C1 segment of cervical spinal cord (tissue), 14 donors: ENCODE results near the gene KLK5.
"Not testable (repeated sequence)": the region's sequence is repeated elsewhere in the genome, so short reads cannot be mapped to it uniquely, and the experiment has no call there.

ENCODE experiments used
- DNase-seq, 14 donors: peaks; one replicate each; lab custom pipeline; 2025; lab: John Stamatoyannopoulos, UW

Gene KLK5, protein sequence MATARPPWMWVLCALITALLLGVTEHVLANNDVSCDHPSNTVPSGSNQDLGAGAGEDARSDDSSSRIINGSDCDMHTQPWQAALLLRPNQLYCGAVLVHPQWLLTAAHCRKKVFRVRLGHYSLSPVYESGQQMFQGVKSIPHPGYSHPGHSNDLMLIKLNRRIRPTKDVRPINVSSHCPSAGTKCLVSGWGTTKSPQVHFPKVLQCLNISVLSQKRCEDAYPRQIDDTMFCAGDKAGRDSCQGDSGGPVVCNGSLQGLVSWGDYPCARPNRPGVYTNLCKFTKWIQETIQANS

GRCh38 chr19:50952910-50953309 lies at the start of gene KLK5:
KLK5 (minus strand) TSS chr19:50953038; CDS start chr19:50952657, 381 bp downstream.
- no peak for DNase-seq

- no peak for DNase-seq
These were observed 49.3 kb upstream of the KLK5 start for GRCh38 chr19:51002089-51002532.

DNA sequence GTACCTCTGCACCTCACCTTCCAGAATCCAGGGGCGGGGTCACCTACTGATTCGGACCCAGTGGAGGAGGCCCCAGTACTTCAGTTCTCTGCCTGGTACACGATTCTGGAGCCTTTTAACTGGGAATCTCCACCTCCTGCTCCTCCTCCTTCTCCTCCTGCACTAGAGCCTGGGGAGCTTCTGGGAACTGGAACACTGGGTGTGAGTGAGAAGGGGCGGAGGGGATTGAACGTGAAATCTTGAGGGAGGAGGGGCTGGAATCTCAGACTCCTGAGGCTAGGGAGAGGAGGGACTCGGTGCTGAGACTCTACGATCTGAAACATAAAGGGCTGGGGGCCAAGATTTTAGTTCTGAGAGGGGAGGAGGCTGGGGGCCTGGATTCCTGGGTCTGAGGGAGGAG lies 48.7 kb upstream of the KLK5 start, which contains the start of gene KLK8:
Gene KLK8 (minus strand): TSS at position 90 of the 400 bp plus-strand sequence. CDS start 437 bp downstream, outside the sequence.
- DNase-seq: no peak

GRCh38 chr19:51000981-51001380 lies 48.1 kb upstream of the KLK5 start:
- no peak for DNase-seq

GRCh38 chr19:51000426-51000825 lies 47.6 kb upstream of the KLK5 start:
- DNase-seq: no peak

DNA sequence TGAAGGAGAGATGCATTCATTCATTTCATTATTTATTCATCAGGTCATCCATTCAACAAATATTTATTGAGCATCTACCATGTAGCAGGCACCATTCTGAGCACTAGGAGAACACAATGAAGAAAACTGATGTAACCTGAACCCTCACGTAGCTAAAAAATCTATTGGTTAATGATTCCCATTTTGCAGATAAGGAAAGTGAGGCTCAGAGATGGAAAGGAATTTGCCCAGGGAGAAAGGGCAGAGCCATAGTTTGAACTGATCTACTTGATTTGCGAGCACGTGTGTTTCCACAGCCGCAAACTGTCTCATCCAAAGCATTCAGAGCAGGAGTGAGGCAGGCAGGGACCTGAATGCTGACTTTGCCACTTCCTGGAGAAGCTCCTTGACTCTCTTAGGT lies 45.8 kb upstream of the KLK5 start:
- no peak for DNase-seq

GRCh38 chr19:50998061-50998460 lies 45.2 kb upstream of the KLK5 start:
- DNase-seq: no peak

DNA sequence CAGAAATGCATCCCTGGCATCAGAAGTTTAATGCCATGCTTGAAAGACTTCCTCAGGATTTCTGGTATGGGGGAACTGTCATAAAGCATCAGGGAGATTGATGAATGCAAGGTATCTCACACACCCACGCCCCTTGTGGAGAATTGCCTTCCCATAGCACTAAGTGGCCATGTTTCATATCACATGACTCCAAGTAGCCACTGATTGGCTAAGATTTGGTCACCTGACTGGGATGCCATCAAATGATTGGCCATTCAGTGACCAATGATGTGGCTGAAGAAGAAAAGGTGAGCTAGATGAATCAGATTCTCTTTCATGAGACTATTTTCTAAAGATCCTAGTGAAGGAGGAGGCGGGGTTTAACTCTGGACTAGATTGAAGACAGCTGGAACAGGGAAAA lies 41.3 kb upstream of the KLK5 start:
- no peak for DNase-seq

- DNase-seq: no peak
These were observed 39.8 kb upstream of the KLK5 start for GRCh38 chr19:50992666-50993035.

GRCh38 chr19:50984416-50984815 lies 31.6 kb upstream of the KLK5 start:
- not testable (repeated sequence) for DNase-seq

GRCh38 chr19:50983625-50984292 lies 30.9 kb upstream of the KLK5 start, which contains the start of gene KLK7:
KLK7 (minus strand) TSS chr19:50983917; CDS start chr19:50982399, 1,518 bp downstream.
- DNase-seq: no peak

DNA sequence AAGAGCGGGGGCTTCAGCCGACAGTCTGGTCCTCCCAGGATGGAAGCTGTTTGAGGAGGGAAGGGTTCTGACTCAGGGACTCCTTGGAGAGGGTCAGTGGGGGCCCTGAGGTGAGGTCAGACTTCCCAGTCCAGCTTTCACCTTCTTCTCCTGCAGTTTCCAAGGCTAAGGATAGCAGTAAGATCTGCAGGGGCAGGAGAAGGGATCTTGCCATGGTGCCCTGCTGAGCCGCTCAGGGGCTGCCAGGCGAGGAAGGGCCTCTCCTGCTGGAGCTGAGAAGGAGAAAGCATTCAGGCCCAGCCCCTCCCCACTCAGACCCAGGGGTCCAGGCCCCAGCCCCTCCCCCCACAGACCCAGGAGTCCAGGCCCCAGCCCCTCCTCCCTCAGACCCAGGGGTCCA lies 29.3 kb upstream of the KLK5 start:
- no peak for DNase-seq

- no peak for DNase-seq
These were observed 28.8 kb upstream of the KLK5 start for GRCh38 chr19:50981587-50982146.

DNA sequence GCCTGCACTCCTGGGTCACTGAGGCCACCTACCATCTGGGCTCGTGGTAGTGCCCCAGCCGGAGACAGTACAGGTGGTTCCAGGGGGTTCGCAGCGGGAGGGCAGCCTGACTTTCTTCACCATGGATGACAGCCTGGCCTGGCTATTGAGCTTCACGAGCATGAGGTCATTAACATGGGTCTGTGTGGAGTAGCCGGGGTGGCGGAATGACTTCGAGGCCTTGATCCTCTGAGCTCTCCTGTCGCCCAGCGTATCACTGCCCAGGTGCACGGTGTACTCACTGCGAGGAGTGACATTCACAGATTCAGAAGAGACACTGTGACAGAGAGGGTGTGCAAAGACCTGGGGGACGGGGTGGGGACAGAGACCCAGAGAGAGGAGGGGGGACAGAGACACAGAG lies 27.4 kb upstream of the KLK5 start:
- DNase-seq: no peak

DNA sequence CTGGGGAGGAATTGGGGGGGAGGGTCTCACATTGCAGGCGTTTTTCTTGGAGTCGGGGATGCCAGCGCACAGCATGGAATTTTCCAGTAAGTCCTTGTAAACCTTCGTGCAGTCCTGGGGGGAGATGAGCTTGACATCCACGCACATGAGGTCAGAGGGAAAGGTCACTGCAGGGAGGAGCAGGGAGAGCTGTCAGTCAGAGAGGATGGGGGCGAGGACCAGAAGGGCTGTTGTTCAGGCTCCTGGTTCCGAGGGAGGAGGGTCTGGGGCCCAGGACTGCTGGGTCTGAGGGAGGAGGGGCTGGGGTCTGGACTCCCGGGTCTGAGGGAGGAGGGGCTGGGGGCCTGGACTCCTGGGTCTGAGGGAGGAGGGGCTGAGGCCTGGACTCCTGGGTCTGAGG lies 26.9 kb upstream of the KLK5 start:
- no peak for DNase-seq

DNA sequence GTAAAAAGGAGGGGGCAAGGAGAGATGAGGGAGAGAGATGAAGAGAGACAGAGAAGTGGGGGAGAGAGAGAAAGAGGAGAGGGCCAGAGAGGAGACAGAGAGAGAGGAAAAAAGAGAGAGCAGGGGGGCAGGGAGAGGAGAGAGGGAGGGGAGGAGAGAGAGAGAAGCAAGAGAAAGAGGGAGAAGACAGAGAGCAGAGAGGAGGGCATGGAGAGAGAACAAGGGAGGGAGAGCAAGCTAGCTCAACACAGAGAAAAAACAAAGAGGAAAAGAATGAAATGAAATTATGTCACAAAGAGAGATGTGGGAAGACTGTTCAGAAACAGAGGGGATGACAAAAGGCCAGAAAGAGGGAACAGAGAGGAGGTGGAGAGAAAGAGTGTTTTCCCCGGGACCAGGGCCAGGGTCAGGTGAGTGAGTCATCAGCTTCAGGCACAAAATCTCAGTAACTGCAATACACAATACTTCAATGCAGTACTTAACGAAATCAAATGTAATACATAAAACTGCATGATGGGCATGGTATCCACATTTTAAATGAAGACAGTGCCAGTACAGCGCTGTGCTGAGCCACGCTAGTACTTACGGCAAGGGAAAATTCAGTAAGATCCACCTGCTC lies 26.0 kb upstream of the KLK5 start:
- DNase-seq: no peak

GRCh38 chr19:50977626-50978025 lies 24.8 kb upstream of the KLK5 start:
- DNase-seq: no peak

DNA sequence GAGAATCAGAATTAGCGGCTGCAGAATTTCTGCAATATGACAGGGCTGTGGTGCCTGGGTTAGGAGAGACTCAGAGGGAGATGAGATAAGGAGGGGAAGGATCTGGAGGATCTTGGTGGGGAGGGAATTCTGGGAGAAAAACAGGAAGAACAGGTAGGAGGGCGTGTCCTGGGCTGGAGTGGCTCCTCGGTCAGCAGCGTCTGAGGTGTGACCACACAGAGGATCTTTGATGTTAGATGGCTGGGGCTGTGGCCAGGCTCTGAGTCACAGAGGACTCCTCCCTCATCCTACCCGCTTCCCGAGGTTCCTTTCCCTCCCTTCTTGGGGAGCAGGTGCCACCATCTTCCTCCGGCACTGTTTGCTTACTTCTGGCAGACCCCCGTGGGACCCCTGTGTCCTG lies 22.9 kb upstream of the KLK5 start:
- no peak for DNase-seq

DNA sequence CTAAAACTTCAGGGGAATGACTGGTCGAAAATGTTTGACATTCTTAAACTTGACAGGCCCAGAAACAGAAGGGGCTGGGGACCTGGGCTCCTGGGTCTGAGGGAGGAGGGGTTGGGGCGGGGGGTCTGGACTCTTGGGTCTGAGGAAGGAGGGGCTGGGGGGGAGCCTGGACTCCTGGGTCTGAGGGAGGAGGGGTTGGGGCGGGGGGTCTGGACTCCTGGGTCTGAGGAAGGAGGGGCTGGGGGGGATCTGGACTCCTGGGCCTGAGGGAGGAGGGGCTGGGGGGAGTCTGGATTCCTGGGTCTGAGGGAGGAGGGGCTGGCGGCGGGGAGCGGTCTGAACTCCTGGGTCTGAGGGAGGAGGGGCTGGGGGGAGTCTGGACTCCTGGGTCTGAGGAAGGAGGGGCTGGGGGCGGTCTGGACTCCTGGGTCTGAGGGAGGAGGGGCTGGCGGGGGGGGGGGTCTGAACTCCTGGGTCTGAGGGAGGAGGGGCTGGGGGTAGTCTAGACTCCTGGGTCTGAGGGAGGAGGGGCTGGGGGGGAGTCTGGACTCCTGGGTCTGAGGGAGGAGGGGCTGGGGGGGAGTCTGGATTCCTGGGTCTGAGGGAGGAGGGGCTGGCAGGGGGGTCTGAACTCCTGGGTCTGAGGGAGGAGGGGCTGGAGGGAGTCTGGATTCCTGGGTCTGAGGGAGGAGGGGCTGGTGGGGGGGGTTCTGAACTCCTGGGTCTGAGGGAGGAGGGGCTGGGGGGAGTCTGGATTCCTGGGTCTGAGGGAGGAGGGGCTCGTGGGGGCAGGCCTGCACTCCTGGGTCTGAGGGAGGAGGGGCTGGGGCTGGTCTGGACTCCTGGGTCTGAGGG lies 22.1 kb upstream of the KLK5 start:
- no peak for DNase-seq

- no peak for DNase-seq
These were observed 20.0 kb upstream of the KLK5 start for GRCh38 chr19:50972795-50973376.

GRCh38 chr19:50969810-50970209 lies 17.0 kb upstream of the KLK5 start:
- DNase-seq: not testable (repeated sequence)
